ENCODE data around the gene C6.

The C6 gene

DNA sequence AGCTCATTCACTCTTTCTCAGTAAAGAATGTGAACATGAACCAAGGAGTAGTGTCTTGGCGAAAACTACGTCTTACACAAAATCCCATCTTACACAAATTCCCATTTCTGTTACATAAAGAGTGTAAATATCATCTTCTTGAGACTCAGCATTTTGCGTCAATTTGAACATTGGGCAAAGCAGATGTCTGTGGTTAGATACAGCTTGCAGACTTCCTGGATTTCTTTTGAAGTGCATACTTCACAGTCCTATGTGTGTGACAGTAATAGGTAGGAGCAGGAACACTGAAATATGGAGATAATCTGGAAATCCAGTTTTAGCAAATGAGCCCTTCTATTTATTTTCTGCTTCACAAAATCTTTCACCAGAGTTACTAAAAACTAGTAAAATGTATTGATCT, 58.8 kb downstream of the C6 start (continued):
- TF ChIP-seq, protein P1, sequence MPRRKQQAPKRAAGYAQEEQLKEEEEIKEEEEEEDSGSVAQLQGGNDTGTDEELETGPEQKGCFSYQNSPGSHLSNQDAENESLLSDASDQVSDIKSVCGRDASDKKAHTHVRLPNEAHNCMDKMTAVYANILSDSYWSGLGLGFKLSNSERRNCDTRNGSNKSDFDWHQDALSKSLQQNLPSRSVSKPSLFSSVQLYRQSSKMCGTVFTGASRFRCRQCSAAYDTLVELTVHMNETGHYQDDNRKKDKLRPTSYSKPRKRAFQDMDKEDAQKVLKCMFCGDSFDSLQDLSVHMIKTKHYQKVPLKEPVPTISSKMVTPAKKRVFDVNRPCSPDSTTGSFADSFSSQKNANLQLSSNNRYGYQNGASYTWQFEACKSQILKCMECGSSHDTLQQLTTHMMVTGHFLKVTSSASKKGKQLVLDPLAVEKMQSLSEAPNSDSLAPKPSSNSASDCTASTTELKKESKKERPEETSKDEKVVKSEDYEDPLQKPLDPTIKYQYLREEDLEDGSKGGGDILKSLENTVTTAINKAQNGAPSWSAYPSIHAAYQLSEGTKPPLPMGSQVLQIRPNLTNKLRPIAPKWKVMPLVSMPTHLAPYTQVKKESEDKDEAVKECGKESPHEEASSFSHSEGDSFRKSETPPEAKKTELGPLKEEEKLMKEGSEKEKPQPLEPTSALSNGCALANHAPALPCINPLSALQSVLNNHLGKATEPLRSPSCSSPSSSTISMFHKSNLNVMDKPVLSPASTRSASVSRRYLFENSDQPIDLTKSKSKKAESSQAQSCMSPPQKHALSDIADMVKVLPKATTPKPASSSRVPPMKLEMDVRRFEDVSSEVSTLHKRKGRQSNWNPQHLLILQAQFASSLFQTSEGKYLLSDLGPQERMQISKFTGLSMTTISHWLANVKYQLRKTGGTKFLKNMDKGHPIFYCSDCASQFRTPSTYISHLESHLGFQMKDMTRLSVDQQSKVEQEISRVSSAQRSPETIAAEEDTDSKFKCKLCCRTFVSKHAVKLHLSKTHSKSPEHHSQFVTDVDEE (CRISPR knock-in tag; IDR thresholded peaks at IDR 0.05) = no peak
- TF ChIP-seq SNAI2 (CRISPR knock-in tag; IDR thresholded peaks at IDR 0.05) = no peak
- no peak for TF ChIP-seq ZNF565 (CRISPR knock-in tag; conservative IDR thresholded peaks at IDR 0.05; ENCODE audit: low read depth)
- TF ChIP-seq ZC3H10 (CRISPR knock-in tag; IDR thresholded peaks at IDR 0.05) = no peak
- TF ChIP-seq BACH2 (CRISPR knock-in tag; IDR thresholded peaks at IDR 0.05; ENCODE audit: borderline replicate concordance) = no peak
- TF ChIP-seq CSDC2 (CRISPR knock-in tag; IDR thresholded peaks at IDR 0.05) = no peak
- TF ChIP-seq ZNF8 (CRISPR knock-in tag; IDR thresholded peaks at IDR 0.05) = no peak
- TF ChIP-seq, protein P2, sequence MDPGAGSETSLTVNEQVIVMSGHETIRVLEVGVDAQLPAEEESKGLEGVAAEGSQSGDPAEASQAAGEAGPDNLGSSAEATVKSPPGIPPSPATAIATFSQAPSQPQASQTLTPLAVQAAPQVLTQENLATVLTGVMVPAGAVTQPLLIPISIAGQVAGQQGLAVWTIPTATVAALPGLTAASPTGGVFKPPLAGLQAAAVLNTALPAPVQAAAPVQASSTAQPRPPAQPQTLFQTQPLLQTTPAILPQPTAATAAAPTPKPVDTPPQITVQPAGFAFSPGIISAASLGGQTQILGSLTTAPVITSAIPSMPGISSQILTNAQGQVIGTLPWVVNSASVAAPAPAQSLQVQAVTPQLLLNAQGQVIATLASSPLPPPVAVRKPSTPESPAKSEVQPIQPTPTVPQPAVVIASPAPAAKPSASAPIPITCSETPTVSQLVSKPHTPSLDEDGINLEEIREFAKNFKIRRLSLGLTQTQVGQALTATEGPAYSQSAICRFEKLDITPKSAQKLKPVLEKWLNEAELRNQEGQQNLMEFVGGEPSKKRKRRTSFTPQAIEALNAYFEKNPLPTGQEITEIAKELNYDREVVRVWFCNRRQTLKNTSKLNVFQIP (CRISPR knock-in tag; IDR thresholded peaks at IDR 0.05; ENCODE audit: borderline replicate concordance, low read depth) = no peak
- TF ChIP-seq ZFP30 (CRISPR knock-in tag; IDR thresholded peaks at IDR 0.05) = no peak
- TF ChIP-seq ZNF70 (CRISPR knock-in tag; IDR thresholded peaks at IDR 0.05) = no peak

DNA sequence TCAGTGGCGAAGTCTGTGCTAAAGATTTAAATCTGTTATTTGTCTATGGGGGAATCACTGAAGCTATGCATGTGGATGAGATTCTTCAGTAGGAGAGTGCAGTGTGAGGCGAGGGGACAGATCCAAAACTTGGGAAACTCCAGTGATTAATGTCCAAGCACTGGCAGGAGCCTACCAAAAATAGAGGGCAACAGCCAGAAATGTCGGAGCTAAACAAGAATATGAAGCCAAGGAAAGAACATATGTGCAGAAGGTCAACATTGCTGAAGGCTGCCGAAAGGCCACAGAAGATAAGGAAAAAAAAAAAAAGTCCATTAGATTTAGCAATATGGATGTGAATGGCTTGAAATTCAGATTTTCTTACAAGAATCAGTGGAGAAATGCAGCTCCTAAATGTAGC, 61.8 kb downstream of the C6 start:
- ATAC-seq = no peak
- no peak for TF ChIP-seq ZC3H10 (CRISPR knock-in tag; IDR thresholded peaks at IDR 0.05)
- no peak for TF ChIP-seq ZNF70 (CRISPR knock-in tag; IDR thresholded peaks at IDR 0.05)
- no peak for TF ChIP-seq ISL1 (CRISPR knock-in tag; IDR thresholded peaks at IDR 0.05)

DNA sequence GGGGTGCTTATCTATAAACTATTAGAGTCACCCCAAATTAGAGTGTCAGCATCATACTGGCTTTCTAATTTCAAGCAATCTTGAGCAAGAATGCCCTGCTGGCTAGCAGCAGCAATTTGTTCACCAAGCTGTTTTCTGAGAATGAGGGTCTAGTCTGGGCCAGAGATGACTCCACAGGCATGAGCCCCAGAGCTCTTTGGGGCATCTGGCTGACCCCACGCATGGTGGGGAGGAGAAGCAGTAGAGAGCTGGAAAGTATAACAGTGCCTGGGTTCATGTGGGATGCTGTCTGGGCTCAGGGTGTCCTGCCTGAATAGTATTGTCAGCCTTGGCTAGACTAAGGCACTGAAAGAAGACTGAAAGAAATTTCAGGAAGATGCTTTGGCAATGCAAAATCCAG, 64.9 kb downstream of the C6 start:
- TF ChIP-seq GLIS3 (CRISPR knock-in tag; IDR thresholded peaks at IDR 0.05) = no peak
- TF ChIP-seq CSDC2 (CRISPR knock-in tag; IDR thresholded peaks at IDR 0.05) = no peak
- TF ChIP-seq TOX (CRISPR knock-in tag; IDR thresholded peaks at IDR 0.05; ENCODE audit: borderline replicate concordance) = no peak
- TF ChIP-seq, protein P3, sequence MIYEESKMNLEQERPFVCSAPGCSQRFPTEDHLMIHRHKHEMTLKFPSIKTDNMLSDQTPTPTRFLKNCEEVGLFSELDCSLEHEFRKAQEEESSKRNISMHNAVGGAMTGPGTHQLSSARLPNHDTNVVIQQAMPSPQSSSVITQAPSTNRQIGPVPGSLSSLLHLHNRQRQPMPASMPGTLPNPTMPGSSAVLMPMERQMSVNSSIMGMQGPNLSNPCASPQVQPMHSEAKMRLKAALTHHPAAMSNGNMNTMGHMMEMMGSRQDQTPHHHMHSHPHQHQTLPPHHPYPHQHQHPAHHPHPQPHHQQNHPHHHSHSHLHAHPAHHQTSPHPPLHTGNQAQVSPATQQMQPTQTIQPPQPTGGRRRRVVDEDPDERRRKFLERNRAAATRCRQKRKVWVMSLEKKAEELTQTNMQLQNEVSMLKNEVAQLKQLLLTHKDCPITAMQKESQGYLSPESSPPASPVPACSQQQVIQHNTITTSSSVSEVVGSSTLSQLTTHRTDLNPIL (CRISPR knock-in tag; IDR thresholded peaks at IDR 0.05; ENCODE audit: low read depth) = no peak
- TF ChIP-seq ZC3H10 (CRISPR knock-in tag; IDR thresholded peaks at IDR 0.05) = no peak
- TF ChIP-seq ZNF565 (CRISPR knock-in tag; conservative IDR thresholded peaks at IDR 0.05; ENCODE audit: low read depth) = no peak
- no peak for ATAC-seq

DNA sequence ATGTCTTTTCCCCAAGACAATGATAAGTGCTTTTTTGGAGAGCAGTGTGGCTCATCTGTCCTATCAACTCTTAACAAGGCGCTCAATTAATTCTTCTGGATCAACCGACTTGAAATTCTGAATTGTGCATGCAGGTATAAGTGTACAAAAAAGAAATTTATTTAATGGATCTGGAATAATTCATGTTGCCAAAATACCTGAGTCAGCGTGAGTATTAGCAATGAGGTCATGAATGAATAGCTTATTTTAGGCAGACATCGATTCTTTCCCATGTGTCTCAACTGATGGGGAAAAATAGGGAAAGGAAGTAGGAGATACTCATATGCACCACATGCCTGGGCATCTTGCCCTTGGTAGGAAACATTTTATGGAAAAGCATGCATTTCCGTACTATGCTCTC, 68.0 kb downstream of the C6 start:
- ATAC-seq = no peak

More for the DNA sequence above, 68.0 kb downstream of the C6 start:
- TF ChIP-seq ESRRG (CRISPR knock-in tag; IDR thresholded peaks at IDR 0.05) = no peak
- TF ChIP-seq, protein P1 (CRISPR knock-in tag; IDR thresholded peaks at IDR 0.05) = no peak
- TF ChIP-seq ZFP3 (CRISPR knock-in tag; IDR thresholded peaks at IDR 0.05) = no peak
- TF ChIP-seq, protein P3 (CRISPR knock-in tag; IDR thresholded peaks at IDR 0.05; ENCODE audit: low read depth) = no peak
- no peak for TF ChIP-seq ZNF565 (CRISPR knock-in tag; conservative IDR thresholded peaks at IDR 0.05; ENCODE audit: low read depth)
- TF ChIP-seq ARNTL (CRISPR knock-in tag; IDR thresholded peaks at IDR 0.05; ENCODE audit: borderline replicate concordance, low read depth) = no peak
- no peak for TF ChIP-seq ISL1 (CRISPR knock-in tag; IDR thresholded peaks at IDR 0.05)
- no peak for TF ChIP-seq SNAI2 (CRISPR knock-in tag; IDR thresholded peaks at IDR 0.05)
- no peak for TF ChIP-seq CSDC2 (CRISPR knock-in tag; IDR thresholded peaks at IDR 0.05)
- TF ChIP-seq, protein P4, sequence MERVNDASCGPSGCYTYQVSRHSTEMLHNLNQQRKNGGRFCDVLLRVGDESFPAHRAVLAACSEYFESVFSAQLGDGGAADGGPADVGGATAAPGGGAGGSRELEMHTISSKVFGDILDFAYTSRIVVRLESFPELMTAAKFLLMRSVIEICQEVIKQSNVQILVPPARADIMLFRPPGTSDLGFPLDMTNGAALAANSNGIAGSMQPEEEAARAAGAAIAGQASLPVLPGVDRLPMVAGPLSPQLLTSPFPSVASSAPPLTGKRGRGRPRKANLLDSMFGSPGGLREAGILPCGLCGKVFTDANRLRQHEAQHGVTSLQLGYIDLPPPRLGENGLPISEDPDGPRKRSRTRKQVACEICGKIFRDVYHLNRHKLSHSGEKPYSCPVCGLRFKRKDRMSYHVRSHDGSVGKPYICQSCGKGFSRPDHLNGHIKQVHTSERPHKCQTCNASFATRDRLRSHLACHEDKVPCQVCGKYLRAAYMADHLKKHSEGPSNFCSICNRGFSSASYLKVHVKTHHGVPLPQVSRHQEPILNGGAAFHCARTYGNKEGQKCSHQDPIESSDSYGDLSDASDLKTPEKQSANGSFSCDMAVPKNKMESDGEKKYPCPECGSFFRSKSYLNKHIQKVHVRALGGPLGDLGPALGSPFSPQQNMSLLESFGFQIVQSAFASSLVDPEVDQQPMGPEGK (CRISPR knock-in tag; IDR thresholded peaks at IDR 0.05; ENCODE audit: borderline replicate concordance) = no peak
- TF ChIP-seq PPARA (CRISPR knock-in tag; IDR thresholded peaks at IDR 0.05; ENCODE audit: borderline replicate concordance) = no peak
- no peak for TF ChIP-seq OSR1 (CRISPR knock-in tag; IDR thresholded peaks at IDR 0.05)
- TF ChIP-seq, protein P2 (CRISPR knock-in tag; IDR thresholded peaks at IDR 0.05; ENCODE audit: borderline replicate concordance, low read depth) = no peak
- TF ChIP-seq RARB (CRISPR knock-in tag; IDR thresholded peaks at IDR 0.05) = no peak
- no peak for TF ChIP-seq BACH2 (CRISPR knock-in tag; IDR thresholded peaks at IDR 0.05; ENCODE audit: borderline replicate concordance)
- TF ChIP-seq ZNF70 (CRISPR knock-in tag; IDR thresholded peaks at IDR 0.05) = no peak
- no peak for TF ChIP-seq GLIS3 (CRISPR knock-in tag; IDR thresholded peaks at IDR 0.05)
- no peak for TF ChIP-seq ZNF8 (CRISPR knock-in tag; IDR thresholded peaks at IDR 0.05)
